ENCODE data around the gene C9orf50.

Gene C9orf50

GRCh38 chr9:129631674-129632129 is 10.8 kb upstream of the C9orf50 start:
- no peak for DNase-seq (ENCODE audit: low read depth)

GRCh38 chr9:129630967-129631673 is 10.2 kb upstream of the C9orf50 start:
- DNase-seq (ENCODE audit: low read depth): no peak

GRCh38 chr9:129629251-129629820 is 8.4 kb upstream of the C9orf50 start:
- no peak for DNase-seq (ENCODE audit: low read depth)

GRCh38 chr9:129628709-129629108 is 7.8 kb upstream of the C9orf50 start:
- no peak for DNase-seq (ENCODE audit: low read depth)

GRCh38 chr9:129627556-129628440 is 6.9 kb upstream of the C9orf50 start:
- no peak for DNase-seq (ENCODE audit: low read depth)

GRCh38 chr9:129626625-129627284 is 5.9 kb upstream of the C9orf50 start:
- no peak for DNase-seq (ENCODE audit: low read depth)

- DNase-seq (ENCODE audit: low read depth): peak; percentile 81
These were observed 5.3 kb upstream of the C9orf50 start, which contains the start of gene NTMT1 for GRCh38 chr9:129626079-129626624. Gene NTMT1, plus strand, starts transcription at chr9:129626163. Its CDS starts 6,541 bp downstream, at chr9:129632704.

GRCh38 chr9:129624947-129625346 is 4.0 kb upstream of the C9orf50 start:
- DNase-seq (ENCODE audit: low read depth): no peak

- peak; percentile 63 for DNase-seq (ENCODE audit: low read depth)
These were observed 3.4 kb upstream of the C9orf50 start for GRCh38 chr9:129624168-129624759.

- DNase-seq (ENCODE audit: low read depth): no peak
These were observed 2.4 kb upstream of the C9orf50 start for GRCh38 chr9:129623331-129623730.

- DNase-seq (ENCODE audit: low read depth): no peak
These were observed 873 bp downstream of the C9orf50 start for GRCh38 chr9:129619787-129620668.

- no peak for DNase-seq (ENCODE audit: low read depth)
These were observed 3.7 kb downstream of the C9orf50 start for GRCh38 chr9:129617167-129617566.

GRCh38 chr9:129615407-129616285 is 5.3 kb downstream of the C9orf50 start:
- no peak for DNase-seq (ENCODE audit: low read depth)

GRCh38 chr9:129614932-129615331 is 6.0 kb downstream of the C9orf50 start:
- DNase-seq (ENCODE audit: low read depth): no peak

GRCh38 chr9:129613520-129614175 is 7.3 kb downstream of the C9orf50 start:
- DNase-seq (ENCODE audit: low read depth): no peak

- DNase-seq (ENCODE audit: low read depth): no peak
These were observed 7.9 kb downstream of the C9orf50 start for GRCh38 chr9:129612815-129613519.

- no peak for DNase-seq (ENCODE audit: low read depth)
These were observed 8.8 kb downstream of the C9orf50 start for GRCh38 chr9:129612123-129612522.

- no peak for DNase-seq (ENCODE audit: low read depth)
These were observed 9.5 kb downstream of the C9orf50 start for GRCh38 chr9:129611307-129611800.

All from stimulated activated CD8-positive, alpha-beta memory T cell treated with anti-CD3 and anti-CD28 coated beads, Interleukin-4, amount 100 ng/mL, for 24 hours (primary cell).